ENCODE measurements around the gene AP1G1.

DNA sequence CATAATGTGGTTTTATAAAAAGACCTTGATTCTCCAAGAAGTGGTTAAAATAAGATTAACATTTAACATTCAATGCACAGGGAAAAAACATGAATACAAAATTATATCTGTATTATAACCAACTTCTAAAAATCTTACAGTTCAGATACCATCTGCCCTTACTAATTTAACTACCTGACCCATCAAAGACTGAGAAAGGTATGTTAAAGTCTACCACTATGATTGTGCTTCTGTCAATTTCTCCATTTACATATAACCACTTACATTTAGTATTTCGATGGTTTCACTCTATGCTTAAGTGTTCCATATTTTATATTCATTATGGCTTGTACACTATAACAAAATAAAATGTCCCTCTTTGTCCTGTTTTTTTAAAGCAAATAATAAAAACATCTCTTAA lies 14.6 kb downstream of the AP1G1 start:
- TF ChIP-seq, protein P1, sequence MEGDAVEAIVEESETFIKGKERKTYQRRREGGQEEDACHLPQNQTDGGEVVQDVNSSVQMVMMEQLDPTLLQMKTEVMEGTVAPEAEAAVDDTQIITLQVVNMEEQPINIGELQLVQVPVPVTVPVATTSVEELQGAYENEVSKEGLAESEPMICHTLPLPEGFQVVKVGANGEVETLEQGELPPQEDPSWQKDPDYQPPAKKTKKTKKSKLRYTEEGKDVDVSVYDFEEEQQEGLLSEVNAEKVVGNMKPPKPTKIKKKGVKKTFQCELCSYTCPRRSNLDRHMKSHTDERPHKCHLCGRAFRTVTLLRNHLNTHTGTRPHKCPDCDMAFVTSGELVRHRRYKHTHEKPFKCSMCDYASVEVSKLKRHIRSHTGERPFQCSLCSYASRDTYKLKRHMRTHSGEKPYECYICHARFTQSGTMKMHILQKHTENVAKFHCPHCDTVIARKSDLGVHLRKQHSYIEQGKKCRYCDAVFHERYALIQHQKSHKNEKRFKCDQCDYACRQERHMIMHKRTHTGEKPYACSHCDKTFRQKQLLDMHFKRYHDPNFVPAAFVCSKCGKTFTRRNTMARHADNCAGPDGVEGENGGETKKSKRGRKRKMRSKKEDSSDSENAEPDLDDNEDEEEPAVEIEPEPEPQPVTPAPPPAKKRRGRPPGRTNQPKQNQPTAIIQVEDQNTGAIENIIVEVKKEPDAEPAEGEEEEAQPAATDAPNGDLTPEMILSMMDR (IDR thresholded peaks at IDR 0.05): no peak
- no peak for TF ChIP-seq ZFX (IDR thresholded peaks at IDR 0.05; ENCODE audit: borderline replicate concordance)
